GM20000 (cell line): ENCODE measurements around the gene CHSY1.

ENCODE experiments used
- DNase-seq: peaks from one replicate; pipeline ENCODE4 v3.0.0; 2012; ENCODE audit warnings: low spot score
- TF ChIP-seq, protein P1 (sequence below): IDR thresholded peaks from 2 replicates; pipeline ENCODE4 v1.5.1; 2012; ENCODE audit warnings: mild to moderate bottlenecking, control low read depth; ENCODE audit errors: extremely low read depth, missing control alignments

The CHSY1 gene

DNA sequence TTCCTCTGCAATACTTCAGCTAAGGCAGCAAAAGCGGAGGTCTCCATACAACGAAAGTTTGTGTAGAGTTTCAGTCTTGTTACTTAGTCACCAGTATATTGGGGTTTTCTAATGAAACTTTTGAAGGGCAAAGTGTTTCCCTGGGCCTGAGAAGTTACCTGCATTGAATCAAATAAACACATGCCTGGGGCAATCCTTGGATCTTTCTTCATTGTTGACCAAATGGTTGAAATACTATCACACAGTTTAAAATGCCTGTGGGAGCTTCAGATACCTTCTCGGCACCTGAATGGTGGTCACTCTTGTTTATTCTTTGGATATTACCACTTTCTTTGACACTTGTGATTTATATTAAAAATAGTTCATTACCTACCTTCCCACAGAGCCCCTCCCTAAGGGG, 988 bp upstream of the CHSY1 start:
- TF ChIP-seq, protein P1, sequence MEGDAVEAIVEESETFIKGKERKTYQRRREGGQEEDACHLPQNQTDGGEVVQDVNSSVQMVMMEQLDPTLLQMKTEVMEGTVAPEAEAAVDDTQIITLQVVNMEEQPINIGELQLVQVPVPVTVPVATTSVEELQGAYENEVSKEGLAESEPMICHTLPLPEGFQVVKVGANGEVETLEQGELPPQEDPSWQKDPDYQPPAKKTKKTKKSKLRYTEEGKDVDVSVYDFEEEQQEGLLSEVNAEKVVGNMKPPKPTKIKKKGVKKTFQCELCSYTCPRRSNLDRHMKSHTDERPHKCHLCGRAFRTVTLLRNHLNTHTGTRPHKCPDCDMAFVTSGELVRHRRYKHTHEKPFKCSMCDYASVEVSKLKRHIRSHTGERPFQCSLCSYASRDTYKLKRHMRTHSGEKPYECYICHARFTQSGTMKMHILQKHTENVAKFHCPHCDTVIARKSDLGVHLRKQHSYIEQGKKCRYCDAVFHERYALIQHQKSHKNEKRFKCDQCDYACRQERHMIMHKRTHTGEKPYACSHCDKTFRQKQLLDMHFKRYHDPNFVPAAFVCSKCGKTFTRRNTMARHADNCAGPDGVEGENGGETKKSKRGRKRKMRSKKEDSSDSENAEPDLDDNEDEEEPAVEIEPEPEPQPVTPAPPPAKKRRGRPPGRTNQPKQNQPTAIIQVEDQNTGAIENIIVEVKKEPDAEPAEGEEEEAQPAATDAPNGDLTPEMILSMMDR = no peak
- DNase-seq = no peak

DNA sequence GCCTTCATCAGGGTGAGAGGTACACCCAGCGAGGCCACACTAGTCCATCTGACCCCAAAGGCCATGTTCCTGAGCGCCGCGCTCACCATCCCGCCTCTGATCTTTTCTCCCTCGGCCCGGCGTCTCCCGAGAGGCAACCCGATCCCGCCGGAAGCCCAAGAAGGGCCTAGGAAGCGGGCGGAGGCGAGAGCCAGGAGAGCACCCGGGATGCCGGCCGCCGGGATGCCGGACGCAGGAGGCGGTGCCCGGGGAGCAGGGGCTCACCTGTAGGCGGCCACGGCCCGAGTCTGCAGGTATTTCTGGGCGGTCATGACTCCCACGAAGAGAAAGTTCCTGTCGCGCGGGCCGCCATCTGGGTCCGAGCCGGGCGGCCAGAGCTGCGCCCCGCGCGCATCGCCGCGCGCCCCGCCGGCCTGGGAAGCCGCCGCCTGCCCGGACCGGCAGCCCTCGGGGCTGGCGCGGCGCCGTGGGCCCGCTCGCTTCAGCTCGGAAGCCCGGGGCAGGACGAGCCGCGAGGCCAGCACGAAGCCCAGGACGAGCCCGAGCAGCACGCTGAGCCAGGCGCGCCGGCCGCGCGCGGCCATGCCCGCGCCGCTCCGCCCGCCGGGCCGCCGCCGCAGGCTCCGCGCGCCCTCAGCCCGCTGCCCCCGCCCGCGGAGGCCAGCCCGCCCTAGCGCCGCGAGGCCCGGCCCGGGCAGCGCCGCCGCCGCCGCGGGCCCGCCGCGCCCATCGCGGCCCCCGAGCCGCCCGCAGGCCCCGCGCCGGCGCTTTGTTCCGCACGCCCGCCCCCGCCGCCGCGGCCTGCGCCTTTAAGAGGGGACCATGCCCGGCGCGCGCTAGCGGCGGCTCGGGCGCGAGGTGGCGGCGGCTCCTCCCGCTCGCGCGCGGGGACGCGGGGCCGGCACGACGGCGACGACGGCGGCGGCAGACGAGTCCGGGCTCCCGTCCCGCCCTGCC, 697 bp downstream of the CHSY1 start:
- DNase-seq = no peak
- TF ChIP-seq, protein P1 = no peak

DNA sequence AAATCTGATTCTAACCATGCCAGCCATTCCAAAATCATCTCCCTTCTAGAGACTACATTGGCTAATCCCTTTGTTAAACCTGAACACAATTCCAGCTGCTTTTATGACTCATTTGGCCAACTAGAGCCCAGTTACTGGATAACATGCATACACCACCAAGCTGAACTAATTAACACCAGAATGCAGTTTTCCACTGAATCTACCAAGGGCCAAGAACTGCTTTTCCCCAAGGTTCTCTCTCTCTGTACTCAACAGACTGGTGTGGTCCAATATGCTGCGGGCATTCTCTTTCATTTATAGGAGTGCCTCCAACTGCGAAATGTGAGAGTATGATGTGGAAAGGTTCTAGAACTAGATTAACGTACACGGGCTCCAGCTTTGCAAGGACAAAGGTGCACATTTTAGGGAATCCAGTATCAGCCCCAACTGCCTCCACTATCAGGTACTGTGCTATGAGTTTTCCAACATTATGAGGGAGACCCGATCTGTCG, 1.5 kb downstream of the CHSY1 start:
- DNase-seq = no peak
- TF ChIP-seq, protein P1 = no peak

DNA sequence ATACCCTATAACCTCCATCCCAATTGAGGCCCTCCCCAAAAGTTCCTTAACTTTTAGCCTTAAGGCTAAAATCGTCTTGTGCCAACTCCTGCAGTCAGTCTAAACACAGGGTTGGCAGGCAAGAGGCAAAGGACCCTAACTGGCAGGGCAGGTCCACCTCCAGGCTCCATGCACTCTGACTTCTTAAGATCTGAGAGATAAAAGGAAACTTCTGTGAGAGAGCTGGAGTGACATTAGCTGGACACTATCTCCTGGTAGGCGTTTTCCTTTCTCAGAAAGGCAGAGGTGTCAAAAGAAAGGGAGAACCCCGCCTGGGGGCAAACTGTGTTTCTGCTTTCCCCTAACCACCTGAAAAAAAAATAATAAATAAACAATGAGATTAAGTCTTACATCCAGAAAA, 3.6 kb downstream of the CHSY1 start:
- DNase-seq = no peak
- TF ChIP-seq, protein P1 = no peak

DNA sequence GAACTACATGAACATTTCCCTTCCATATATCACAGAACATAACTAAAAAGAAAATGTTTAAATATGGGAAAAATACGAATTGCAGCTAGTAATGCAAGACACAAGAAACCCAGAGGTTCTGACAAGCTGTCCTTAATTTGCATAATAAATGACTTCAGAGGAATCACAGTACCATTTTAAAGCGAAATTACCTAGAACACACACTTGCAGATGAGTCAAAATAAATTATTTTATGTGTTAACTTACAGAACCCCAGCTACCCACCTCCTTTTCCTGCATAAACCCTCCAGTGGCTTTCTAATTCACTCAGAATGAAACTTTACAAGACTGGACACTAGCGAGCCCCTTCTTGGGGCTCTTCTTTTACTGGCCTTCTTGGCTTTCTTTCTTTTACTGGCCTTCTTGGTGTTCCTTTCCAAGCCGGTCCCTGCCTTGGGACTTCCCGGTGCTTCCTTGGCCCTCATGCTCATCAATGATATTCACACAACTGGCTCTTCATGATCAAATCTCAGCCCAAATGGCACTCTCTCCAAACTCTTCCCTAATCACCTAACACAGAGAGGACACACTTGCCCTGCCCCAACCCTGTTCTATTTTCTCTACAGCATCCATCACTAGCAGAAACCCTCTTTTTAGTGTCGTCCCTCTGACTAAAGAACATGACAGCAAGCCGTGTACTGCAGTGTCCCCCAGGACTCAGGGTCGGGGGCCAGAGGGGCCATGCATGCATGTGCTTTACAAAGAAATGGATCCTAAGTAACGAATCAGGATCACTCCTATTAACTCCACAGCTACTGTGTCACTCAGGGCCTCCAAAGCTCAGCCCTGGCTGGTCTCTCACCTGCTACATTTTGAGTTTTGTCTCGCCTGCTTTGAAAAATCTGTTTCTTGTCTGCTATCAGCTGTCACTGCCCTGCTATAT, 4.8 kb downstream of the CHSY1 start:
- no peak for DNase-seq
- TF ChIP-seq, protein P1 = no peak

DNA sequence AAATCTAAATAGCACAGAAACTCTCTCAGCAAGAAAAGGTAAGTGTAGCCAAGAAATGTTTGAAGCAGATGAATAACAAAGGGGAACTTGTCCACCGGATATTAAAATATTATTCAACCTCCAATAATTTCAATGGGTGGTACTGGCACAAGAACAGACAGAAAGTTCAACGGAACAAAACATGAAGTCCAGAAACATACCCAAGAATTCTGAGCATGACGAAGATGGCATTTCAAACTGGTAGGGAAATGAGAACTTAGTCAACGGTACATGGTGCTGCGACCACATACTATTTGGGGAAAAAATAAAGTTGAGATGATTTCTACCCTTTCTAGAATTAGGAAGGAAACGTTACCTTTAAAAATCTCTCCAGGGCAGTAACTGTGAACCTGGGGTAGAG, 5.5 kb downstream of the CHSY1 start:
- no peak for DNase-seq
- TF ChIP-seq, protein P1 = no peak
